HG03097 (cell line): ENCODE measurements around the gene ULK3.

Source experiments
- ATAC-seq: cut with Tn5 transposase; IDR thresholded peaks from one replicate; pipeline ENCODE4 v1.9.1; 2021; ENCODE audit not compliant: unreplicated experiment, low FRiP score

The ULK3 gene

GRCh38 chr15:74800559-74801094, 42.3 kb downstream of the ULK3 start:
- no peak for ATAC-seq

DNA sequence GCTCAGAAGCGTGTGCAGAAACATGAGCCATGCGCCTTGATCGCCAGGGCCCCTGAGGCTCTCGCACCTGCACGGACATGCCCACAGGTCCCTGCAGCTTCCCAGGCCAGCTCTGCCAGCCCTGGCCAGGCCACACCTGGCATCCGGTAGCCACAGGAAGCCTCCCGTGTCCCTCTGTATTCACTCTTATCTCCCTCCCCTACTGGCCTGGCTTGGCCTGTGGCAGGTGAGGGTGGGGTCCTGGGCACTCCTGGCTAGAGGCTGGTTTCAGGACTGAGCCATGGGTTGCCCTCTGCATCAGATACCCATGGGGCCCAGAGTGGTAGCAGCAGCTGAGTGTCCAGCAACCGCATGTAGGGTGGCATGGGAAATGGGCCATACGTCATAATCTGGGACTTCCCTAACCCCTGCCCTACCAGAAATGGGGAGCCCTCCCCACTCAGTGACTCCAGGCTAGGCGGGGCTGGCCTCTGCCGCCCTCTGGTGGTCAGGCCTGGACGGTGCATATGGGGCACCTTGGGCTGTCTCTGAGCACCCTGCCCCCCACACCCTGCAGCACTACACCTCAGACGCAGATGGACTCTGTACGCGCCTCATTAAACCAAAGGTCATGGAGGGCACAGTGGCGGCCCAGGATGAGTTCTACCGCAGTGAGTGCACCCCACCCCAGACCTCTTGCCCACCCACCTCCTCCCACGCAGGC, 42.9 kb downstream of the ULK3 start:
- peak; percentile 71 for ATAC-seq

- no peak for ATAC-seq
These were observed 43.6 kb downstream of the ULK3 start for GRCh38 chr15:74799255-74799855.

- ATAC-seq: no peak
These were observed 44.3 kb downstream of the ULK3 start for GRCh38 chr15:74798388-74799254.

GRCh38 chr15:74795966-74796625, 46.9 kb downstream of the ULK3 start:
- no peak for ATAC-seq

- ATAC-seq: no peak
These were observed 48.0 kb downstream of the ULK3 start for GRCh38 chr15:74794970-74795349.

DNA sequence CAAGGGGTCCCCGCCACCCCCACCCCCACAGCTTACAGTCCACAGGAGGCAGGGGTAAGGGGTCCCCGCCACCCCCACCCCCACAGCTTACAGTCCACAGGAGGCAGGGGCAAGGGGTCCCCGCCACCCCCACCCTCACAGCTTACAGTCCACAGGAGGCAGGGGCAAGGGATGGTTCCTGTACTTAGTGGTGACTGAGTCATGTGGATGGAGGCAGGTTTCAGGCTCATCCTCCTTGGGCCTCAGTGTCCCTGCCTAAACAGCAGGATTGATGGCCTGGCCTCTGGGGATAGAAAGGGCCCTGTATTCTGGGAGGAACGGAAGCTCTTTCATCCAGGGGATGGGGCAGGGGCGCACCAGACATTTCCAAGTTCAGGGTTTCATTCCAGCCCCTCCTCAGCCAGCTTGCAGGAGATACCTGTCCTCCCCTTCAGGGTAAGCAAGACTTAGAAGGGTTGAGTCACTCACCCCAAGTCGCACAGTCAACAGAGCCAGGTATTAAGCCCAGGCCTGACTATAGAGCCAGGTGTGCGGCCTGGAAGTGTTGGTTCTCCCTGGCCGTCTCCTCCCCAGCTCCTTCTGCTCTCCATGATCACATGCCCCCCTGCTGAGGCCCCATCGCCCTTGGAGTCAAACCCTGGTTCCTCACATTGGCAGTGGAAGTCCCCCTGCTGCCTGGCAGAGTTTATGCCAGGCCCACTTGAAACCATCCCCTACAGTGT, 48.5 kb downstream of the ULK3 start:
- ATAC-seq: no peak

DNA sequence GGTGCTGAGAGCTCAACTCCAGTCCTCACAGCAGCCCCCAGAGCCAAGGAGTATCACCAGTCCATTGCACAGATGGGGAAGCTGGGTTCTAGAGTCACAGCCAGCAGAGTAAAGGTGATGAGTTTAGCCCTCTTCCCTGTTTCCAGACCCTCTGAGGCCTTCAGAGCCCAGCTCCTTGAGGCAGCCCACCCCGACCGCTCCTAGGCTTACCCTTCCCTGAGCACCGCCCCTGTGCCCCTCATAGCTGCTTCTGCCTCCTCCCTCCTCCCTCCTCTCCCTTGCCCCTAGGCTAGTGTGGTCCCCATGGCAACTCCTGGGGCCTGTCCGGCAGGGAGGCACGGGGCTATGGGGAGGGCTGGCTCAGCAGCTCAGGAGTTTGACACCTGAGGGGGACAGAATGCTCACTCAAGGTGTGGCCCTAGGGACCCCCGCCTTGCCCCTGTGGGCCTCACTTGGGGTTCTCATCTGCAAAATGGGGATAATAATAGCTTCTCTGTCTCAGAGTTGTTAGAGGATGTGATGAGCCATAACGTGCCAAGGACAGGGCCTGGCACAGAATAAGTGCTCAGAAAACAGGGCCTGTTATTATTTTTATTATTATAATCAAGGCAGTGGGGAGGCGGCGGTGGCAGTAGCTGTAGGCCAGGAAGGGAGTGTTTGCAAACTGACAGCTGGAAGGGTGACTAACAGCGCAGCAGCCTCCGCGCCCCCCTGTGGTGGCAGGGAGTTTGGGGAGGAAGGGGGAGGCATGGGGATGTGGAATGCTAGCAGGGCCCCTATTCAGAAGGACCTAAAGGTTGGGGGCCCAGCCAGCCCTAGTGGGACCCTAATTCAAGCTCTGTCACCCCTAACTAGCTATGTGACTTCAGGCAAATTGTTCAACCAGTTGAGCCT, 49.6 kb downstream of the ULK3 start:
- no peak for ATAC-seq

GRCh38 chr15:74792227-74793016, 50.5 kb downstream of the ULK3 start:
- no peak for ATAC-seq

- ATAC-seq: no peak
These were observed 51.3 kb downstream of the ULK3 start for GRCh38 chr15:74791667-74792066.

- ATAC-seq: no peak
These were observed 51.9 kb downstream of the ULK3 start for GRCh38 chr15:74791007-74791406.

DNA sequence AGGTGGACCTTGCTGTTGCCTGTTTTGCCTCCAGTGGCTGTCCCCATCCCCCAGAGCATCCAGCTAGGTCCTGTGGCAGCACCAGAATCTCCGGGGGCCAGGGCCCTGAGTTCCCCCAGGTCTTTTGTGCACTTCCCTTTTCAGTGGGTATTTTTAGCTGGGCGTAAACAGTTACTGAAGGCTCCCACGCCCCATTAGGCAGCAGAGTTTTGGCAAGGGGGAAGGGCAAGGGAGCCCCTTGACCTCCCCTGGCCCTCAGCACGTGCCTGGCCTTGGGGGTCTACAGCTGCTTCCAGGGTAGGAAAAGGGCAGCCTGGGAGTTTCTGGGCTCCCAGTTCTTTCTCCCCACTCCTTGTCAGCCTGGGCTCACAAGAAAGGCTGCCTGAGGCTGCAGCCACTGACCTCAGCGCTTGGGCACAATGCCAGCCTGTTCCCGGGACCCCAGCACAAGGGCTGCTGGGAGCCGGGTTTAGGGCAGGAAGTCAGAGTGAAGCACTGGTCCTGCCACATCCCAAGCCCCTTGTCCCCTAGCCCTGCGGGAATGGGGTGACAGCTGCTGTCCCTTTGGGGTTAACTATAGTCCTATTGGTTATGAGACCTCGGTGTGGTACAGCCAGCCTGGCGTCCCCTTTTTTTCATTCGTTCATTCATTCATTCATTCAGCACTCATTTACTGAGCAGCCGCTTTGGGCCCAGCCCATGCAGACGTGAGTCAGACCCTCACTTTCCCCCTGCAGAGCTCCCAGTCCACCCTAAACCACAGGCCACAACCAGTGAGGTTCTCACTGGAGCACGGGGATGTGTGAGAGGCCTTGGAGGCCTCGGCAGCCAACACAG, 52.7 kb downstream of the ULK3 start:
- ATAC-seq: no peak

- ATAC-seq: no peak
These were observed 53.2 kb downstream of the ULK3 start for GRCh38 chr15:74789741-74790079.

- ATAC-seq: no peak
These were observed 53.8 kb downstream of the ULK3 start for GRCh38 chr15:74789171-74789631.

DNA sequence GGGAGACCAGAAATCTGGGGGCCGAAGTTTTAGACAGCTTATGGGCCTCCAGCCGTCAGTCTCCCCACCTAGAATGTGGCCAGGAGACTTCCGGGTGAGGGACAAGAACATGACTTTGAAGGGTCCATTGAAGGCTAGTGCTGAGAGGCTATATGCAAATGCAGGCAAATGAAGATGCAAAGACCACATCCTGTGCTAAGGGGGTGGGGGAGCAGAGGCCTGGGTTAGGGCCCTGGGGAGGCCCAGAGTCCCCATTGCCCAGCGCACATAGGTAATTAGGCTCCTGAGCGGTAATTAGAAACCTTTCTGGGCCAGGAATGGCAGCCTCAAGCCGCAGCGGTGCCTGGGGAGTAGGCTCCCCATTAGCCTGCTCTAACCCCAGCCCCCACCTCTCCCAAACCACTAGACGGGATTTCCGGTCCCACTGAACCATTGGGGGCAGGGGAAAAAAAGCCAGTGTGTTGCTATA, 54.2 kb downstream of the ULK3 start:
- no peak for ATAC-seq

DNA sequence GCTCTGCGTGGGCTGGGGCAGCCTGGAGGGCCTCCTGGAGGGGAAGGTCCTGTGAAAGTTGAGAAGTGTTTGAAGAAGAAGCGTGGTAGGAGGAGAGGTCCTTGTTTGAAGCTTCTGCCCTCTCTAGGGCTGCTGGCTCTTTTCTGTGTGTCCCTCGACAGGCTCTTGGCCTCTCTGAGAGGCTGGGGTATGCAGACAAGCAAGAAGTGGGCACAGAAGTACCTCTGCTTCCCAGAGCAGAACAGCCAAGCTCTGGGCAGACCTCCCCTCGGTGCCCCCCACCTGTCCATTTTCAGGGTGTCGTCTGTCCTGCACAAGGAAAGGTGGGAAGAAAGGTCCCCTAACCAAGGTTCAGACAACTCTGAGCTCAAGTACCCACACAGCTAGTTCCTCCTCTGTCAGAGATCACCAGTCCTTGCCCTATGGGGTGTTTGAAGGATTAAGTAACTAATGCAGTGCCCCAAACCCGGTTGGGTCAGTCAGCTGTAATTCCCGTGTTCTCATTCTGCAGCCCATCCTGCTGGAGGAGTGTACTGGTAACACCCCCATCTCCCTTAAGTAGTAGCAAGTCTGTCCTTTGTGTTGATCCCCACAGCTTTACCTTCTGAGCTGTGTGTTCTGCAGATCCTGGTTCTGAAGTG, 54.8 kb downstream of the ULK3 start:
- no peak for ATAC-seq
